Calu3 (cell line): ENCODE results near the gene PIH1D1. TPM values are rescaled to one million over a fixed set of nuclear protein-coding genes. Genes with fewer than 3 reads are reported as not detected.
"Not testable (repeated sequence)": the region's sequence is repeated elsewhere in the genome, so short reads cannot be mapped to it uniquely, and the experiment has no call there.

Experiments
- BruUV-seq: library from RNA; stranded (reverse); fragments of 400-500 nt; replicated peaks from 2 replicates; lab custom pipeline; 2021; lab: Mats Ljungman, UMichigan
- CTCF ChIA-PET: fragments of 300-600 bp; sonication (Branson Sonifier 250); formaldehyde crosslinking; loops from one replicate; lab custom pipeline; 2022; ENCODE audit warnings: antibody characterized with exemption; lab: Charles Lee
- DNase-seq: peaks from one replicate; pipeline ENCODE4 v3.0.0; 2022
- H3K27ac Mint-ChIP-seq: one replicate; pipeline ENCODE4 v1.8.0; 2022; ENCODE audit warnings: mixed read lengths; ENCODE audit not compliant: unreplicated experiment
- H3K27me3 Mint-ChIP-seq: one replicate; pipeline ENCODE4 v1.8.0; 2022; ENCODE audit warnings: mixed read lengths; ENCODE audit not compliant: unreplicated experiment
- H3K36me3 Mint-ChIP-seq: one replicate; pipeline ENCODE4 v1.8.0; 2022; ENCODE audit warnings: mild to moderate bottlenecking, moderate library complexity, mixed read lengths; ENCODE audit not compliant: insufficient read depth, unreplicated experiment
- H3K4me1 Mint-ChIP-seq: one replicate; pipeline ENCODE4 v1.8.0; 2022; ENCODE audit warnings: mild to moderate bottlenecking, low read depth, mixed read lengths; ENCODE audit not compliant: unreplicated experiment
- H3K4me3 Mint-ChIP-seq: one replicate; pipeline ENCODE4 v1.8.0; 2022; ENCODE audit warnings: mild to moderate bottlenecking, low read depth, moderate library complexity, mixed read lengths; ENCODE audit not compliant: unreplicated experiment
- H3K9me3 Mint-ChIP-seq: one replicate; pipeline ENCODE4 v1.8.0; 2022; ENCODE audit warnings: low read depth, mixed read lengths; ENCODE audit not compliant: unreplicated experiment
- intact Hi-C: fragments of 100-400 bp; cut with micrococcal nuclease; formaldehyde crosslinking; loops from one replicate; pipeline ENCODE4 v1.10.0; 2022; ENCODE audit not compliant: unreplicated experiment
- total RNA-seq: library from RNA; stranded (reverse); gene quantifications from 2 replicates; pipeline ENCODE4 v1.2.3, GENCODE V29; 2022
- TF ChIP-seq, protein P1 (sequence below): fragments of 200-600 bp; IDR thresholded peaks from one replicate; pipeline ENCODE4 v1.8.0; 2022; ENCODE audit warnings: antibody characterized with exemption; ENCODE audit not compliant: unreplicated experiment

Gene PIH1D1
- total RNA-seq, 1 experiment from 2014 or later: 141 TPM

DNA sequence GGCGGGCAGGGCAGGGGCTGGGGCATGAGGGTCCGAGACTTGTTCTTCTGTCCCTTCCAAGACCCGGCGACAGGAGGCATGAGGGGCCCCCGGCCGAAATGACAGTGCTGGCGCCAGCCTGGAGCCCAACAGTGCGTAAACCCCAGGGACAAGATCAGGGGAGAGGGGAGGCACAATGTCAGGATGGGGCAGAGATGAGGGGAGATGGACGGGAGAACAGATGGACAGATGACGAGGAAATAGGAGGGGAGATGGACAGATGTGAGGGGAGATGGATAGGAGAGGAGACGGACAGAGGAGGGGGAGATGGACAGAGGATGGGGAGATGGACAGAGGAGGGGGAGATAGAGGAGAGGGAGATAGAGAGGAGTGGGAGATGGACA lies 22.9 kb upstream of the PIH1D1 start:
- Mint-ChIP-seq H3K27ac (no peak overlapping the region), H3K27me3 (peaks cover 27% of the 10 kb centered on the region), H3K4me1 (no peaks in the 10 kb centered on the region), H3K9me3 (no peaks in the 10 kb centered on the region), H3K36me3 (peaks cover 7% of the 10 kb centered on the region), H3K4me3 (peak overlapping the region; percentile 71)
- intact Hi-C loops: no loop called here
- TF ChIP-seq, protein P1, sequence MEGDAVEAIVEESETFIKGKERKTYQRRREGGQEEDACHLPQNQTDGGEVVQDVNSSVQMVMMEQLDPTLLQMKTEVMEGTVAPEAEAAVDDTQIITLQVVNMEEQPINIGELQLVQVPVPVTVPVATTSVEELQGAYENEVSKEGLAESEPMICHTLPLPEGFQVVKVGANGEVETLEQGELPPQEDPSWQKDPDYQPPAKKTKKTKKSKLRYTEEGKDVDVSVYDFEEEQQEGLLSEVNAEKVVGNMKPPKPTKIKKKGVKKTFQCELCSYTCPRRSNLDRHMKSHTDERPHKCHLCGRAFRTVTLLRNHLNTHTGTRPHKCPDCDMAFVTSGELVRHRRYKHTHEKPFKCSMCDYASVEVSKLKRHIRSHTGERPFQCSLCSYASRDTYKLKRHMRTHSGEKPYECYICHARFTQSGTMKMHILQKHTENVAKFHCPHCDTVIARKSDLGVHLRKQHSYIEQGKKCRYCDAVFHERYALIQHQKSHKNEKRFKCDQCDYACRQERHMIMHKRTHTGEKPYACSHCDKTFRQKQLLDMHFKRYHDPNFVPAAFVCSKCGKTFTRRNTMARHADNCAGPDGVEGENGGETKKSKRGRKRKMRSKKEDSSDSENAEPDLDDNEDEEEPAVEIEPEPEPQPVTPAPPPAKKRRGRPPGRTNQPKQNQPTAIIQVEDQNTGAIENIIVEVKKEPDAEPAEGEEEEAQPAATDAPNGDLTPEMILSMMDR: no peak
- no TSS peak for BruUV-seq
- no peak for DNase-seq
- CTCF ChIA-PET: no interaction called here

DNA sequence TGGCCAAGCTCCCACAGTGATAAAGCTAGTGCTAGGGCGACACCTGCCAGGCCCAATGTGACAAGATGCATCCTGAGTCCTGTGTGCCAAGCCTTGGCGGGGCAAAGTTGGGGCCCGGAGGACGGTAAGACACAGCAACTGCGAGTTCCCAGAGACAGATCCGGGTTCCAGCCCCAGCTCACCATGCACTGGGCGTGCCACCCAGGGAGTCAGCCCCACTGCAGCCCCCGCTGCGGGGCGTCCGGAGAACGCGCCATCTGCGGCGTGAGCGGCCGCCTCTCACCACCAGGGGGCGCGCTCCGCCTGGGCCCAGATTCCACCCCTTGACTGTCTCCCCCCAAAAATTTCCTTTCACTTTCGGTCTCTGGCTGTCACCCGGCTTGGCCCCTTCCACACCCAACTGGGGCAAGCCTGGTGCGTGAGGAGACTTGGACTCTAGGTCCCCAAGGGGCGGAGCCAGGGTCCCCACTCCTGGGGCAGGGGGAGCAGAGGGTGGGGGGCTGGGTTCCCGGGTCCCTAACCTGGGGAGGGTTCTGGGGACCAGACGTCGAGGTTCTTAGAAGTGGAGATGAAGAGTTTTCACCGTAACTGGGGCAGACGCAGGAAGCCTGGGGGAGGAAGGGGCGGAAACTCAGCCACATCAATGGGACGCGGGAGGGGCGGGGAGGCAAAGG lies 22.4 kb upstream of the PIH1D1 start, which contains the start of gene FLT3LG:
FLT3LG (plus strand) TSS at position 348 of the 674 bp plus-strand sequence. CDS start 425 bp downstream, outside the sequence.
- TF ChIP-seq, protein P1: peak; percentile 98
- peaks cover 3% of the 10 kb centered on the region for H3K4me1 Mint-ChIP-seq
- DNase-seq: peak; percentile 86
- peak within 1 kb of the TSS; percentile 71 for H3K4me3 Mint-ChIP-seq
- no peak within 1 kb of the TSS for H3K27ac Mint-ChIP-seq
- BruUV-seq: no TSS peak
- H3K9me3 Mint-ChIP-seq: no peaks in the 10 kb centered on the region
- intact Hi-C loops: no loop called here
- CTCF ChIA-PET: interaction anchor here (0.6 to 1.3 kb wide), 4 partner anchors 17 to 383 kb away, joined by 3 to 6 read pairs (median 5); partner anchors contain the start of gene ALDH16A1
- peaks cover 27% of the 10 kb centered on the region for H3K27me3 Mint-ChIP-seq
- peaks cover 7% of the 10 kb centered on the region for H3K36me3 Mint-ChIP-seq

DNA sequence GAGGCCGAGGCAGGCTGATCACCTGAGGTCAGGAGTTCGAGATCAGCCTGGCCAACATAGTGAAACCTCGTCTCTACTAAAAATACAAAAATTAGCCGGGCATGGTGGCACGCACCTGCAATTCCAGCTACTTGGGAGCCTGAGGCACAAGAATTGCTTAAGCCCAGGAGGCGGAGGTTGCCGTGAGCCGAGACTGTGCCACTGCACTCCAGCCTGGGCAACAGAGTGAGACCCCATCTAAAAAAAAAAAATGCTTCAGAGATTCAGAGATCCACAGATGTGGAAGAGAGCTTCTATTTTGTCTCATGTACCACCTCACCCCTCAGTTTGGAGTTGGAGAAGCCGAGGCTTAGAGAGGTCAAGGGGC lies 21.9 kb upstream of the PIH1D1 start:
- DNase-seq, H3K27ac Mint-ChIP-seq, H3K4me1 Mint-ChIP-seq, BruUV-seq, intact Hi-C loops, H3K9me3 Mint-ChIP-seq, H3K36me3 Mint-ChIP-seq: not testable (repeated sequence)
- peaks cover 27% of the 10 kb centered on the region for H3K27me3 Mint-ChIP-seq
- CTCF ChIA-PET: interaction anchor here (0.6 to 1.3 kb wide), 5 partner anchors 18 to 873 kb away, joined by 3 to 6 read pairs (median 5); partner anchors contain the start of gene ALDH16A1
- peak overlapping the region; percentile 71 for H3K4me3 Mint-ChIP-seq

DNA sequence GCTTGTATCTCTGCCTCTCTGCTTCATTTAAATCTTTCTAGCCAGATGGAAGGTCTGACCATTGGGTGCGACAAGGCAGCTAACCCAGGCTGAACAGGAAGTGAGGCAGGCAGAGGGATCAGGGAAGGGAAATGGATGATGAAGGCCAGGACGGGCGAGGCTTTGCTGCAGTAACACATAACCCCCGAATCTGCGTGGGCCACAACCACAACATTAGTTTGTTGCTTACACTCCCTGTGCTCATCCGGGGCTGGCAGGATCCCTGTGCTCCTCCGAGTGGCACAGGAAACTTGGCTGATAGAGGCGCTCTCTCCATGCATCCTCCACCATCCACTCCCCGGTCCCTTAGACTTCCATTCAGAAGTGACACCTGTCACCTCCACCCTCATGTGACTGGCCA lies 21.3 kb upstream of the PIH1D1 start:
- Mint-ChIP-seq H3K27me3 (peaks cover 27% of the 10 kb centered on the region), H3K4me1 (peaks cover 9% of the 10 kb centered on the region), H3K27ac (no peak overlapping the region), H3K9me3 (no peaks in the 10 kb centered on the region), H3K4me3 (no peak overlapping the region), H3K36me3 (peaks cover 7% of the 10 kb centered on the region)
- intact Hi-C loops: no loop called here
- BruUV-seq: no TSS peak
- TF ChIP-seq, protein P1: no peak
- no peak for DNase-seq
- CTCF ChIA-PET: interaction anchor here (0.6 to 1.3 kb wide), 2 partner anchors 18 to 874 kb away, joined by 3 to 5 read pairs; no protein-coding TSS in a partner anchor

DNA sequence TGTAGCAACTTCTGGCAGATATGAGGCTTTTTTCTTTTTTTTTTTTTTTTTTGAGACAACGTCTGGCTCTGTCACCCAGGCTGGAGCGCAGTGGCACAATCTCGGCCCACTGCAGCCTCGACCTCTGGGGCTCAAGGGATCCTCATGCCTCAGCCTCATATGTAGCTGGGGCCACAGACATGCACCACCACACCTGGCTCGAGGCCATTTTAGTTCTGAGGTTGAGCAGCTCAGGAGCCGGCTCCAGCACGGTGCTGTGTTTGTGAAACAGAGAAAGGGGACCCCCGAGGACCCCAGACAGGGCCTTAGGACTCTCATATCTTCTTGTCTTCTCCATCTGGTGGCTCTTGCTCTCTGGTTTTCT lies 19.0 kb upstream of the PIH1D1 start:
- peaks cover 11% of the 10 kb centered on the region for H3K36me3 Mint-ChIP-seq
- TF ChIP-seq, protein P1: no peak
- intact Hi-C loops: no loop called here
- H3K4me1 Mint-ChIP-seq: peaks cover 9% of the 10 kb centered on the region
- BruUV-seq: no TSS peak
- no peak overlapping the region for H3K27ac Mint-ChIP-seq
- no peak overlapping the region for H3K4me3 Mint-ChIP-seq
- CTCF ChIA-PET: no interaction called here
- H3K27me3 Mint-ChIP-seq: peaks cover 17% of the 10 kb centered on the region
- no peak for DNase-seq
- H3K9me3 Mint-ChIP-seq: no peaks in the 10 kb centered on the region
